GM13976 (cell line): ENCODE results near the gene C4orf36.
"Not testable (repeated sequence)": the region's sequence is repeated elsewhere in the genome, so short reads cannot be mapped to it uniquely, and the experiment has no call there.

Experiments used
- DNase-seq: peaks from one replicate; pipeline ENCODE4 v3.0.0; 2012; ENCODE audit warnings: low spot score
- CTCF ChIP-seq: IDR thresholded peaks from 2 replicates; pipeline ENCODE4 v1.5.1; 2012; ENCODE audit warnings: borderline replicate concordance, mild to moderate bottlenecking; ENCODE audit not compliant: insufficient read depth; ENCODE audit errors: extremely low read depth, missing control alignments, control extremely low read depth
- in situ Hi-C: fragments of 300-500 bp; cut with MboI; formaldehyde crosslinking; loops from one replicate; pipeline ENCODE4 v1.12.0; 2022; ENCODE audit warnings: low sequenced_read_pairs, mixed read lengths, inconsistent platforms; ENCODE audit not compliant: unreplicated experiment

Gene C4orf36

GRCh38 chr4:86890790-86891189, 1.4 kb downstream of the C4orf36 start:
- in situ Hi-C loops: no loop called here
- DNase-seq: no peak

GRCh38 chr4:86879641-86880040, 12.6 kb downstream of the C4orf36 start:
- no peak for TF ChIP-seq CTCF
- in situ Hi-C loops: no loop called here
- no peak for DNase-seq

More at GRCh38 chr4:86890790-86891189, 1.4 kb downstream of the C4orf36 start:
- no peak for TF ChIP-seq CTCF

GRCh38 chr4:86878640-86879039, 13.6 kb downstream of the C4orf36 start:
- in situ Hi-C loops: no loop called here
- DNase-seq: no peak
- no peak for TF ChIP-seq CTCF

GRCh38 chr4:86876894-86877685, 15.1 kb downstream of the C4orf36 start:
- no peak for DNase-seq
- no peak for TF ChIP-seq CTCF
- in situ Hi-C loops: no loop called here

GRCh38 chr4:86875436-86875835, 16.8 kb downstream of the C4orf36 start:
- in situ Hi-C loops, DNase-seq: not testable (repeated sequence)

- DNase-seq: no peak
- TF ChIP-seq CTCF: no peak
- in situ Hi-C loops: no loop called here
Observed at GRCh38 chr4:86872135-86872534, 20.1 kb downstream of the C4orf36 start.

GRCh38 chr4:86870442-86871069, 21.7 kb downstream of the C4orf36 start:
- no peak for DNase-seq
- in situ Hi-C loops: no loop called here
- no peak for TF ChIP-seq CTCF
